Colonic mucosa (tissue), 4 donors: Measurements from ENCODE around the gene MARVELD2. TPM values are rescaled to one million over a fixed set of nuclear protein-coding genes. Genes with fewer than 3 reads are reported as not detected.

Experiments used
- DNase-seq: peaks from one replicate; pipeline ENCODE4 v3.0.0-alpha.2; 2020
- H3K27ac ChIP-seq: fragments of 200-600 bp; one replicate; pipeline ENCODE4 v1.8.0; 2021
- H3K27me3 ChIP-seq: fragments of 200-600 bp; one replicate; pipeline ENCODE4 v1.8.0; 2021
- H3K36me3 ChIP-seq: fragments of 200-600 bp; one replicate; pipeline ENCODE4 v1.8.0; 2021
- H3K4me1 ChIP-seq: fragments of 200-600 bp; one replicate; pipeline ENCODE4 v1.8.0; 2021; ENCODE audit warnings: mild to moderate bottlenecking
- H3K4me3 ChIP-seq: fragments of 200-600 bp; one replicate; pipeline ENCODE4 v1.8.0; 2021
- H3K9ac ChIP-seq, 2 donors: one replicate each; pipeline ENCODE4 v1.7.0; 2013; ENCODE audit warnings: control low read depth in 2 of 2, low read depth in 2 of 2, low read length in 2 of 2
- H3K9me3 ChIP-seq: fragments of 200-600 bp; one replicate; pipeline ENCODE4 v1.8.0; 2021
- CTCF ChIP-seq: fragments of 200-600 bp; IDR thresholded peaks from one replicate; pipeline ENCODE4 v1.8.0; 2022; ENCODE audit warnings: antibody characterized with exemption, mild to moderate bottlenecking
- intact Hi-C: fragments of 100-400 bp; cut with DNase I; formaldehyde crosslinking; loops from one replicate; pipeline ENCODE4 v1.14.1; 2022
- total RNA-seq, 2 donors: library from RNA; stranded (reverse); fragmentation: NEBNext Ultra II Directional in 1 of 2; extraction: Animal tissue kit (Norgen Biotek cat#: 25700) in 1 of 2; gene quantifications; one replicate each; pipeline ENCODE4 v1.2.1, GENCODE V29; 2021
- donor health status: healthy.
- donor health status: DM: no; HTN: no; CAD: no.
- donor health status: DM: no; HTN: no; CAD: no.

Gene MARVELD2
- total RNA-seq, 2 donors from 2014 or later = 51.0 to 51.2 TPM

- no peak for DNase-seq
- intact Hi-C loops = loop anchor here (10.0 kb wide), 1 partner anchor 77 kb away; the partner anchor contains the start of gene MARVELD2
- H3K9ac ChIP-seq = peak overlapping the region; percentile 83 to 92
- H3K9me3 ChIP-seq = no peaks in the 10 kb centered on the region
- H3K27ac ChIP-seq = peak overlapping the region; percentile 97
- no peaks in the 10 kb centered on the region for H3K4me1 ChIP-seq
- H3K27me3 ChIP-seq = peaks cover 4% of the 10 kb centered on the region
- H3K4me3 ChIP-seq = peak overlapping the region; percentile 77
- TF ChIP-seq CTCF = no peak
- H3K36me3 ChIP-seq = no peaks in the 10 kb centered on the region
Observed at GRCh38 chr5:69491838-69492390, 77.0 kb downstream of the MARVELD2 start.

- no peak for TF ChIP-seq CTCF
- H3K4me3 ChIP-seq = peak within 1 kb of the TSS; percentile 77
- no peaks in the 10 kb centered on the region for H3K4me1 ChIP-seq
- peaks cover 4% of the 10 kb centered on the region for H3K27me3 ChIP-seq
- peak within 1 kb of the TSS; percentile 97 for H3K27ac ChIP-seq
- peak; percentile 86 for DNase-seq
- no peaks in the 10 kb centered on the region for H3K9me3 ChIP-seq
- intact Hi-C loops = loop anchor here (10.0 kb wide), 1 partner anchor 78 kb away; the partner anchor contains the start of gene MARVELD2
- H3K9ac ChIP-seq = peak within 1 kb of the TSS; percentile 83 to 92
- no peaks in the 10 kb centered on the region for H3K36me3 ChIP-seq
Observed at GRCh38 chr5:69492391-69492922, 77.5 kb downstream of the MARVELD2 start, which contains the start of gene OCLN. TSS of gene OCLN (plus strand) at chr5:69492790. CDS start at chr5:69504245, 11,455 bp downstream.

- Histone ChIP-seq H3K9ac (peak overlapping the region; percentile 83 to 92), H3K36me3 (no peaks in the 10 kb centered on the region), H3K4me1 (no peaks in the 10 kb centered on the region), H3K9me3 (no peaks in the 10 kb centered on the region), H3K27me3 (peaks cover 4% of the 10 kb centered on the region), H3K4me3 (peak overlapping the region; percentile 77), H3K27ac (peak overlapping the region; percentile 97)
- intact Hi-C loops = loop anchor here (10.0 kb wide), 1 partner anchor 78 kb away; the partner anchor contains the start of gene MARVELD2
- TF ChIP-seq CTCF = no peak
- no peak for DNase-seq
Observed at GRCh38 chr5:69492923-69493395, 78.0 kb downstream of the MARVELD2 start.

- peak; percentile 71 for DNase-seq
- Histone ChIP-seq H3K9ac (peak overlapping the region; percentile 83 to 92), H3K27me3 (peaks cover 4% of the 10 kb centered on the region), H3K36me3 (no peaks in the 10 kb centered on the region), H3K4me1 (no peaks in the 10 kb centered on the region), H3K4me3 (peak overlapping the region; percentile 77), H3K9me3 (no peaks in the 10 kb centered on the region), H3K27ac (peak overlapping the region; percentile 97)
- no peak for TF ChIP-seq CTCF
- intact Hi-C loops = loop anchor here (10.0 kb wide), 1 partner anchor 79 kb away; the partner anchor contains the start of gene MARVELD2
Observed at GRCh38 chr5:69493396-69494133, 78.6 kb downstream of the MARVELD2 start.

Other genes starting within 250 kb of the MARVELD2 start
- 100 to 1,000 TPM in 1 of 2 donors, 10 to 100 TPM in 1; 43.1 to 189 TPM for gene CCNB1, start 248.0 kb upstream of the MARVELD2 start, total RNA-seq
- gene CENPH, start 225.5 kb upstream of the MARVELD2 start, total RNA-seq = 10 to 100 TPM in 1 of 2 donors, 1 to 10 TPM in 1; 5.9 to 13.9 TPM
- 10 to 100 TPM; 21.9 to 35.4 TPM for gene CDK7, start 180.2 kb upstream of the MARVELD2 start, total RNA-seq
- gene CCDC125, start 82.3 kb upstream of the MARVELD2 start, total RNA-seq = 10 to 100 TPM; 12.5 to 13.2 TPM
- gene AK6, start 45.6 kb upstream of the MARVELD2 start, total RNA-seq = 10 to 100 TPM; 34.5 to 35.3 TPM
- gene TAF9, start 45.6 kb upstream of the MARVELD2 start, total RNA-seq = 10 to 100 TPM; 53.7 to 60.2 TPM
- 10 to 100 TPM; 16.7 to 17.9 TPM for gene RAD17, start 45.3 kb upstream of the MARVELD2 start, total RNA-seq
- gene OCLN, start 77.7 kb downstream of the MARVELD2 start, total RNA-seq = 100 to 1,000 TPM; 115 to 176 TPM
- 10 to 100 TPM; 16.0 to 20.2 TPM for gene GTF2H2C, start 145.1 kb downstream of the MARVELD2 start, total RNA-seq